HG02840 (cell line): ENCODE measurements around the gene SIVA1.

Experiments
- ATAC-seq: cut with Tn5 transposase; IDR thresholded peaks from one replicate; pipeline ENCODE4 v1.9.1; 2021; ENCODE audit warnings: mild to moderate bottlenecking, moderate library complexity, moderate number of reproducible peaks; ENCODE audit not compliant: unreplicated experiment, low FRiP score

SIVA1 gene

DNA sequence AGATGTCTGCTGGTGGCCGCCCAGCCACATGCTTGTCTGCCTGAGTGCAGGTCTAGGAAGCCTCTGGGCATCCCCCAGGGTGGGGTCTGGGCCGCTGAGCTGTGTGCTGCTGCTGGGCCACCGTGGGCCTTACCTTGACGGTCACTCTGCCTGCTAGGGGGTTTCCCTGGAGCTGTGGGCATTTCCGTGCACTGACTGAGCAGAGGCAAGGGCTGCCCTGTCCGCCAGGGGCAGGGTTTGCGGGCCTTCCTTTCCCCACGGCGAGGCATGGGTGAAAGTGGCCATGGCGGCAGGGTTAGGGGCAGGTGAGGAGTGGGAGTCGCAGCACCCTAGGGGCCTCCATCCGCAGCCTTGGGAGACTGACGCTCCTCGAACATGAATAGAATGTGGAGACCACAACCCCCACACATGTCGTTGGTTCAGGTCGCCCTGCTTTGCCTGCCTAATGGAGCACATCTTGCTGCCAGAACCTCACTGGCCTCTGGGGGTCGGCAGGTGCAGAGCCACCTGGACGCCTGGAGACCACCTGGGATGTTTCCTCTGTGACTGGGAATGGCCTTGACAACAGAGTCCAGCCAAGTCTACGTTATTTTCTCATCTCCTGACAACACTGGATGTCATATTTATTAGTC lies 50.4 kb downstream of the SIVA1 start:
- no peak for ATAC-seq

DNA sequence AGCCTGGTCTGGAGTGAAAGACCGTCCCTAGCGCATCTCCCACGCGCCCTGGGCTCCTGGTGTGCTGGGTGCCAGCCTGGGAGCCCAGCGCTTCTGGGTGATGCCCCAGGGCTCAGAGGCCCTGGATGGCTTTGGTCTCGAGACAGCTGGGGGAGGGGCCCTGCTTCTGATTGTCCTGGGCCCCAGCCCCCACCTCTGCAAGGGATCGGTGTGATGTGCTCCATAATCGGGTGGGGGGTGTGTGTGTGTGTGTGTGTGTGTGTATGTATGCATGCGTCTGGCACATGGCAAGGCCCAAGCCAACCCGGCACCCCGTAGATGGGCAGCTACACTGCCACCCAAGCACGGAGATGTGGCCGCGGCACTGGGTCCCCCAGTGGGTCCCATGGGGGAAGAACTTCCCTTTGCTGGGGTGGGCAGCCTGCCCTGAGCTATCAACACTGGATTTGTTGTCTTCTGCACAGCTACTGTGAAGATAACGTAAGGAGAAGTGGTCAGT lies 51.0 kb downstream of the SIVA1 start:
- no peak for ATAC-seq

DNA sequence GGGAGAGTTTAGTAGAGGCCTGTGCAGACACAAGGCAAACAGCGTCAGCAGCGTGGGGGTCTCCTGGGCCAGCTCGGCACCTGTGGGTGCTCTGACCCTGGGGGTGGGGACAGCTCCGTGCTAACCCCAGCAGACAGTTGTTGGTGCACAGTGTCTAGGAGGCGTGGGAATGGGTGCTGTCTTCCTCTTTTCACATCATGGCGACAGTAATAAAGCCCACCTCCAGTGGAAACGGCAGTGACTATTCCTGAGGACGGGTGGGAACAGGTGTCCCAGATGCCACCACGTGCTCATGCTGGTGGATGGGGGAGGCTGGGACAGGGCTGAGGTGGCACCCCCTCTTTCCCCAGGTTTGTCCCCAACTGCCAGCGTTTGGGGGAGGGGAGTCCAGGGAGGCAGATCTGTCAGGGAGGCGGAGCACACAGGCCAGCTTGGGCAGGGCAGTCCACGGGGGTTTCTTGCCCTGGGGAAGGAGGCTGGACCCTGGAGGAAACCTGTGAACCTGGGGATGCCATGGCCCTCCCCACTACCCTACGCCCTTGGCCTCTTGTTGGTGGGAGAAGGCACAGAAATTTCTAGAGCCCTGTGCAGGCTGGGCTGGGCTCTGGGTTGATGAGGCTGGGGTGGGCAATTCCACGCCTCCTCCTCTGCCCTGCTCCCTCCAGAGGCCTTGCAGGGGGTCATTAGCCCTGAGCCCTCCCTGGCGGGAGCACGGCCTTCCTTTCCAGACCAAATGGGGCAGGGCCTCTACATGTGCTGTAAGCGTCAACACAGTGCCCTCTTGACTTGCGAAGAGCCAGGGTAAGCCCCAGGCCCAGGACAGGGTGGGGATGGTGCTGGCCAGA lies 51.8 kb downstream of the SIVA1 start:
- ATAC-seq, result no peak

DNA sequence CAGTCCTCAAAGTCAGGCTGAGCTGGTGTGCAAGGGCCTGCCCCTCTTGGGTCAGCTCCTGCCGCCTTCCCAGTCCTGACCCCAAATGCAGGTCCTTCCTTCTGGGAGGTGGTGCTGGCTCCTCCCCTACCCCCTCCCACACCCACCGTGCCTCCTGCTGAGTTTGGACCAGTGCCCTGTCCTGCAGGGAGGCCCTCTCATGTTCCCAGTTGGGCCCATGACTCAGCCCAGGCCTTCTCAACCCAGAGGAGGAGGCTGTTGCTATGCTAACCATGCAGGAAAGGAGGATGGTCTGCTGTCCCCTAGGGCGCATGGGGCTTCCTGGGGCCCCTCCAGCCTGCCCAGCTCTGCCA lies 52.4 kb downstream of the SIVA1 start:
- no peak for ATAC-seq

DNA sequence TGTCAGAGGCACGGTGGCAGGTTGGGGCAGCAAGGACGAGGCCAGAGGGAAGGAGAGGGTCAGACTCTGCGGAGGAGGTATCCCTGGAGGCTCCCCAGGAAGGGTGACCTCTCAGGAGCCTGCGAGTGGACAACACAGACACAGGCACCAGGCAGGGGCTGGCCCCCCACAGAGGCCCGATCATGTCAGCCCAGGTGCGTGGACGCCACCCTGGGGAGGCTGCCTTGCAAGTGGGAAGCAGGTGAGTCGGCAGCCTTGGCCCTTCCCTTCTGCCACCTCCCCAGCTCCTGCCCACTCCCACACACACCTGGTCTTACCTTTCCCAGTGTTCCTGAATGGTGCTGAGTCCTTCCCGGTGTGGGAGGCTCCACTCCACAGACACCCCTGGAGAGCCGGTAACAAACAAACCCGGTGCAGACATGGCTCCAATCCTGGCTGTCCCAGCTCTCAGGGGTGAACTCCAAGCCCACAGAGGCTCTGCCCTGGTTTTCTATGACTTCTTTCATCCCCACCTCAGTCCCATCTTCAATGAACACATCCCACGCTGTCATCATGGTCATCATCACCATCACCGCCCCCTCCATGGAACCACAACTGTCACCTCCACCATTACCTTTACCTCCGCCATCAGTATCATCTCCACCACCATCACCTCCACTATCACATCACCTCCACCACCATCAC lies 53.1 kb downstream of the SIVA1 start:
- ATAC-seq, result no peak

DNA sequence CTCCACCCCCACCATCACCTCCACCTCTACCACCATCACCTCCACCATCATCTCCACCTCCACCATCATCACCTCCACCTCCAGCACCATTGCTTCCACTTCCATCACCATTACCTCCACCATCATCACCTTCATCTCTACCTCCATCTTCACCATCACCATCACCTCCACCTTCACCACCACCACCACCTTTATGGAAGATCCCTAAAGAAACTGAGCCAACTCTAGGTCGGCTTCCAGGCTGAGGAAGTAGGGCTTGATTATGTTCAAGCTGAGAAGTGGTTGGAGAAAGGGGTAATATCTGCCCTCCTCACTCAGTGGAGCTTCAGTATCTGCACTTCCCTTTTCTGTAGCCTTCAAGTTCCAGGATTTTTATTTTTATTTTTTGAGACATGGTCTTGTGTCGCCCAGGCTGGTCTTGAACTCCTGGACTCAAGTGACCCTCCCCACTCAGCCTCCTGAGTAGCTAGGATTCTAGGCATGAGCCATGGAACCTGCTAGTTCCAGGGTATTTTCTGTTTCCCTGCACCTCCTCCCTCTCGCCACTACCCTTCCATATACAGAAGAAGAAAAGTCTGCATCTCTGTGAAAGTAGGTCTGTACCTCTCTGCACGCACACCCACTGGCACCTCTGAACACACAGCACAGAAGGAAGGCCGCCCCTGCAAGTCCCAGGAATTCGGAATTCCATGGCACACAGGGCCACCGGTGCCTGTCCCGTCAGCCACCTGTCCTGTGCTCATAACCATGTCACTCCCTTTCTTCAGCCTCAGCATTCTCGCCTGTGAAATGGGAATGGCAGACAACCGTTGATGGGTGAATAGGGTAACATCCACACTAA lies 53.9 kb downstream of the SIVA1 start:
- ATAC-seq, result no peak

DNA sequence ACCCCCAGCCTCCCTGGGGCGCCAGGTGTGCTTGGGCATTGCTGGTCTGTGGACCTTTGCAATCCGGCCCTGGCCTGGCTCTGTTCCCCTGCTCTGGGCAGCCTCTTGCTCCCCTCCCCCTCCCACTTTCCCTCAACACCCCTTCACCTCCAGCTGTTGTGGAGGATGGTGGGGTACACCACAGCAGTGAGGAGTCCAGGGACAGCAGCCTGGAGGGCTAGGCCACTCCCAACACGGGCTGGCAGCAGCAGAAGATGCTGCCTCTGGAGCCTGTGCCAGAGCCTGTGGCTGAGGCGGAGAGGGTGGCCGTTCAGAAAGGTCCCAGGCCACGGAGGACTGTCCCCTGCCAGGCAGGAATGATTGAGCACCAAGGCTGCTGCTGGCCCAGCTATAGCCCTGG lies 55.5 kb downstream of the SIVA1 start:
- no peak for ATAC-seq
